GM12872 (cell line): ENCODE measurements around the gene FMNL3.

ENCODE experiments used
- CTCF ChIP-seq: IDR thresholded peaks from 3 replicates; pipeline ENCODE4 v1.5.1; 2011; ENCODE audit warnings: low read depth, mild to moderate bottlenecking, low read length, moderate library complexity; ENCODE audit not compliant: insufficient read depth

FMNL3 gene

GRCh38 chr12:49674318-49674981 is 32.8 kb downstream of the FMNL3 start:
- no peak for TF ChIP-seq CTCF

- TF ChIP-seq CTCF: no peak
Observed at GRCh38 chr12:49673446-49674317, 33.5 kb downstream of the FMNL3 start.

GRCh38 chr12:49672301-49673217 is 34.6 kb downstream of the FMNL3 start:
- TF ChIP-seq CTCF: no peak

GRCh38 chr12:49671031-49671765 is 36.0 kb downstream of the FMNL3 start:
- TF ChIP-seq CTCF: 0 out of 3 replicates have a peak, but pooled peaks have one; percentile 10

- no peak for TF ChIP-seq CTCF
Observed at GRCh38 chr12:49669796-49670195, 37.4 kb downstream of the FMNL3 start.

GRCh38 chr12:49667325-49668090 is 39.7 kb downstream of the FMNL3 start:
- TF ChIP-seq CTCF: no peak
